ENCODE data around the gene TPM1. TPM values are rescaled to one million over a fixed set of nuclear protein-coding genes. Genes with fewer than 3 reads are reported as not detected.

The TPM1 gene
- total RNA-seq, 1 experiment from 2014 or later: 421 TPM

- TF ChIP-seq USF1 (CRISPR knock-in tag; IDR thresholded peaks at IDR 0.05): no peak
- TF ChIP-seq STAT6 (CRISPR knock-in tag; conservative IDR thresholded peaks at IDR 0.05; ENCODE audit: low read depth): no peak
- no peak for TF ChIP-seq EMX1 (CRISPR knock-in tag; IDR thresholded peaks at IDR 0.05)
- TF ChIP-seq E2F1 (CRISPR knock-in tag; IDR thresholded peaks at IDR 0.05): no peak
- no peak for TF ChIP-seq KAT7 (CRISPR knock-in tag; IDR thresholded peaks at IDR 0.05; ENCODE audit: borderline replicate concordance)
- no peak for TF ChIP-seq ZNF317 (CRISPR knock-in tag; IDR thresholded peaks at IDR 0.05; ENCODE audit: borderline replicate concordance, low read depth)
- no peak for TF ChIP-seq MXD4 (CRISPR knock-in tag; IDR thresholded peaks at IDR 0.05; ENCODE audit: borderline replicate concordance)
Observed at GRCh38 chr15:62999923-63000561, 42.5 kb upstream of the TPM1 start (continued).

GRCh38 chr15:63000706-63001105, 41.8 kb upstream of the TPM1 start:
- Mint-ChIP-seq H3K27me3 (ENCODE audit: low read depth) (no peaks in the 10 kb centered on the region), H3K27ac (no peak overlapping the region), H3K4me3 (no peak overlapping the region), H3K9me3 (no peaks in the 10 kb centered on the region), H3K36me3 (no peaks in the 10 kb centered on the region), H3K4me1 (peaks cover 14% of the 10 kb centered on the region)
- ATAC-seq (no peak), DNase-seq (ENCODE audit: low spot score) (no peak)
- POLR2A ChIA-PET: interaction anchor here (0.7 to 1.1 kb wide), 2 partner anchors 14 to 48 kb away, joined by 3 read pairs; no protein-coding TSS in a partner anchor
- CTCF ChIA-PET: interaction anchor here (0.8 to 1.0 kb wide), 2 partner anchors 47 to 48 kb away, joined by 3 read pairs; no protein-coding TSS in a partner anchor
- TF ChIP-seq ATF1 (CRISPR knock-in tag; IDR thresholded peaks at IDR 0.05) (no peak), EMX1 (CRISPR knock-in tag; IDR thresholded peaks at IDR 0.05) (no peak), ZNF121 (CRISPR knock-in tag; IDR thresholded peaks at IDR 0.05) (no peak), TP53 (CRISPR knock-in tag; IDR thresholded peaks at IDR 0.05) (no peak), ZNF317 (CRISPR knock-in tag; IDR thresholded peaks at IDR 0.05; ENCODE audit: borderline replicate concordance, low read depth) (no peak), NFE2L1 (CRISPR knock-in tag; IDR thresholded peaks at IDR 0.05) (no peak), E2F5 (CRISPR knock-in tag; IDR thresholded peaks at IDR 0.05) (no peak), ZBTB21 (CRISPR knock-in tag; IDR thresholded peaks at IDR 0.05; ENCODE audit: borderline replicate concordance) (no peak), ERG (CRISPR knock-in tag; IDR thresholded peaks at IDR 0.05) (no peak), ZNF232 (CRISPR knock-in tag; IDR thresholded peaks at IDR 0.05) (no peak), SOX15 (CRISPR knock-in tag; IDR thresholded peaks at IDR 0.05) (no peak), AR (CRISPR knock-in tag; IDR thresholded peaks at IDR 0.05) (no peak), CTCF (IDR thresholded peaks at IDR 0.05) (no peak), IRF2 (CRISPR knock-in tag; IDR thresholded peaks at IDR 0.05; ENCODE audit: borderline replicate concordance, low read depth) (no peak), GABPB1 (CRISPR knock-in tag; IDR thresholded peaks at IDR 0.05) (no peak), SMAD4 (CRISPR knock-in tag; IDR thresholded peaks at IDR 0.05) (no peak), PRRX2 (CRISPR knock-in tag; IDR thresholded peaks at IDR 0.05) (no peak)
